ENCODE measurements around the gene NRIP1.

Gene NRIP1

DNA sequence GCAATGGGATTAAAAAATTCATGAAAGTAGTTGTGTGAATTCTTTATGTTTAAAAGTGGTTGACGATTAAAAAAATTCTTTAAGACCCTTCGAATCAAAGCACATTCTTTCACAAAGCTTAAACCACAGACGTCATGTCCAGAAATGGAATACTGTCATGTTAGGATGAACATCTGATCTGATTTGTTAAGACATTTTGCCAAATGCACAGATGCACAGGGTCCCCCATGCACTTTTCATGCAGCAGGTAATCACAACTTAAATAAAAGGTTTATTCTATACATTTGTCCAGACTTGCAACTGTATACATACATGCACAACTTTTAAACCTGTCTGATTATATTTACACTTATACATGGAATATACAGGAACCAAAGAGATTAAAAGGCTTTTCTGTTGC, 103.3 kb downstream of the NRIP1 start:
- no peaks in the 10 kb centered on the region for H3K27me3 ChIP-seq (ENCODE audit: control insufficient read depth in 2 of 2, insufficient read depth in 2 of 2, low read length in 2 of 2)
- H3K4me1 ChIP-seq (ENCODE audit: control insufficient read depth in 2 of 2, insufficient read depth in 2 of 2, low read length in 2 of 2): no peaks in the 10 kb centered on the region
- H3K4me3 ChIP-seq (ENCODE audit: low read length in 2 of 2): no peak overlapping the region
- H3K9me3 ChIP-seq (ENCODE audit: control insufficient read depth in 2 of 2, low read length in 2 of 2): no peaks in the 10 kb centered on the region
- H3K9ac ChIP-seq (ENCODE audit: low read depth in 1 of 2, low read length in 2 of 2): no peak overlapping the region
- peaks cover 5 to 10% of the 10 kb centered on the region in 2 donors for H3K36me3 ChIP-seq (ENCODE audit: control insufficient read depth in 2 of 2, insufficient read depth in 2 of 2, low read length in 2 of 2)
- H3K27ac ChIP-seq (ENCODE audit: low read depth in 2 of 2, low read length in 2 of 2): no peak overlapping the region

DNA sequence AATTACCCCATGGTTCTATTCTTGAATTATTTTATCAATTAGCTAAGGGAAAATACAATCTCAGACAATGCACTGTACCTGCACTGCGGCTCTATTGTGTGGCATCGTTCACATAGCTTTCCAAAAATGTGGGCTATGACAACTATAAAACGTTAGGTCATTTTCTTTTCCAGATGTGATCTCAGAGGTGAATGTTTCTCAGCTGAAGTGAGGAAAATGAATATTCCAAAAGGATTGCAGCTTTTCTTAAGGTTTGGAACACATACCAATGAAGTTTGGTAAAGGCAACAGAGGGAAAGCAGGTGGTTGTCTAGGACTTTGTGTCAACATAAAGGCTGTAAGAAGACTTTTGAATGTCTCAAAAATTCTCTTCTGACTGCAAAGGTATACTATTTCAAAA, 105.5 kb downstream of the NRIP1 start:
- no peaks in the 10 kb centered on the region for H3K4me1 ChIP-seq (ENCODE audit: control insufficient read depth in 2 of 2, insufficient read depth in 2 of 2, low read length in 2 of 2)
- H3K9ac ChIP-seq (ENCODE audit: low read depth in 1 of 2, low read length in 2 of 2): no peak overlapping the region
- H3K4me3 ChIP-seq (ENCODE audit: low read length in 2 of 2): no peak overlapping the region
- H3K27ac ChIP-seq (ENCODE audit: low read depth in 2 of 2, low read length in 2 of 2): no peak overlapping the region
- no peaks in the 10 kb centered on the region for H3K36me3 ChIP-seq (ENCODE audit: control insufficient read depth in 2 of 2, insufficient read depth in 2 of 2, low read length in 2 of 2)
- no peaks in the 10 kb centered on the region for H3K27me3 ChIP-seq (ENCODE audit: control insufficient read depth in 2 of 2, insufficient read depth in 2 of 2, low read length in 2 of 2)
- H3K9me3 ChIP-seq (ENCODE audit: control insufficient read depth in 2 of 2, low read length in 2 of 2): no peaks in the 10 kb centered on the region

DNA sequence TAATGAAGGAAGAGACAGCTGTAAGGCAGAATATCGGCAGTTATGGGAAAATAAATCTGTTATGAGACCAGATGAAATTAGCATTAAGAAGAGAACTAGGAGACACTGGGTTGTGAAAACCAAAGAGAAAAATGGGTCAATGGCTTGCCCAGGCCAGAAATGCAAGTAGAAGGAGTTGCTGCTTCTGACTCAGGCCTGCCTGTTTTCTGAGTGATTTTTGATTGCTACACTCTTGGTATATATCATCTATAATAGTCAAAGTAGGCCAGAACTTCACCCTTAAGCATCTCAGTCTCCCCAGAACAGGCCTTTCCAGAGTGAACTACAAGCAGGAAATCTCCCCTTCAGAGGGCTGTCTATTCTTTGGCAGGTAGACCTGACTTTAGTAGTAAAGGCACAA, 107.0 kb downstream of the NRIP1 start:
- Histone ChIP-seq H3K9me3 (ENCODE audit: control insufficient read depth in 2 of 2, low read length in 2 of 2) (no peaks in the 10 kb centered on the region), H3K36me3 (ENCODE audit: control insufficient read depth in 2 of 2, insufficient read depth in 2 of 2, low read length in 2 of 2) (no peaks in the 10 kb centered on the region), H3K4me1 (ENCODE audit: control insufficient read depth in 2 of 2, insufficient read depth in 2 of 2, low read length in 2 of 2) (no peaks in the 10 kb centered on the region), H3K27me3 (ENCODE audit: control insufficient read depth in 2 of 2, insufficient read depth in 2 of 2, low read length in 2 of 2) (no peaks in the 10 kb centered on the region), H3K27ac (ENCODE audit: low read depth in 2 of 2, low read length in 2 of 2) (no peak overlapping the region), H3K9ac (ENCODE audit: low read depth in 1 of 2, low read length in 2 of 2) (no peak overlapping the region), H3K4me3 (ENCODE audit: low read length in 2 of 2) (no peak overlapping the region)

DNA sequence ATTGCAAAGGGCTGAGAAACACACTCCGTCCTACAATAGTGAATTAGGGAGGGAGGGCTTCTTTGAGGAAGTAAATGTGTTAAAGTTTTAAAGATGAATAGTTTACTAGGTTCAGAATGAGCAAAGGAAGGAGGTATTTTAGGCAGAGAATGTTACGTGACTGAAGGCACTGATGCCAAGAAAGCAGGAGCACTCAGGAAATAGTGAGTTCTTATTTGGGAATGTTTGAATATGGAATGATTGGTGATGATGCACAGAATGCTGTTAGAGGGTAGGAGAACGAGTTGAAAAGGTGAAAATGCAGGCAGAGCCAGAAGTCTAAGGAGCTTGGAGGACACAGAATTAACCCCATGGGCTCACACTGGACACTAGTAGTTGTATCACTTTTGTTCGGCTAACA, 108.0 kb downstream of the NRIP1 start:
- H3K4me3 ChIP-seq (ENCODE audit: low read length in 2 of 2): no peak overlapping the region
- H3K36me3 ChIP-seq (ENCODE audit: control insufficient read depth in 2 of 2, insufficient read depth in 2 of 2, low read length in 2 of 2): no peaks in the 10 kb centered on the region
- no peaks in the 10 kb centered on the region for H3K4me1 ChIP-seq (ENCODE audit: control insufficient read depth in 2 of 2, insufficient read depth in 2 of 2, low read length in 2 of 2)
- no peak overlapping the region for H3K27ac ChIP-seq (ENCODE audit: low read depth in 2 of 2, low read length in 2 of 2)
- H3K9me3 ChIP-seq (ENCODE audit: control insufficient read depth in 2 of 2, low read length in 2 of 2): no peaks in the 10 kb centered on the region
- no peaks in the 10 kb centered on the region for H3K27me3 ChIP-seq (ENCODE audit: control insufficient read depth in 2 of 2, insufficient read depth in 2 of 2, low read length in 2 of 2)
- no peak overlapping the region for H3K9ac ChIP-seq (ENCODE audit: low read depth in 1 of 2, low read length in 2 of 2)

DNA sequence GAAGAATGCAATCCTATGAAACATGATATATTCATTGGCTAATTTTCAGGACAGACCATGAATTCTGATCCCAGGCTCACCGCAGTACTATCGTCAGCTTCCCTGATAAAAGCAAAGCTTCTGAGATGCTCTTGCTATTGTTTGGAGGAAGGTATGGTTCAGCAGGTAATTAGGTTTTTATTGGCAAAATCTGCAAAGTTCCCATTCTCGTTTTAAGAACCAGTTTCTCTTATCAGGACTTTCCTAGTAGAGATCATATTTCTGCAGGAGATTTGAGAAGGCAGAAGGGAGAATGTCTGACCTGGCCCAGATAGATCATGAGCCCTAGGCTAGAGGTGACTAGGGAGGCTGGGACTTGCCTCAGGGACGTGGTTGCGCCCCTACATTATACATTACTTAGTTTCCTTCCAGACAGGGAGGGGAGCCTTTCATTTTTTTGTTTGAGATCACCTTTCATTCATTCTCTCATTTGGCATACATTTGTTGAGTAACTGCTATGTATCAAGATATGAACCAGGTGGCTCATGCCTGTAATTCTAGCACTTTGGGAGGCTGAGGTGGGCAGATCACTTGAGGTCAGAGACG, 108.8 kb downstream of the NRIP1 start:
- Histone ChIP-seq H3K9me3 (ENCODE audit: control insufficient read depth in 2 of 2, low read length in 2 of 2) (no peaks in the 10 kb centered on the region), H3K9ac (ENCODE audit: low read depth in 1 of 2, low read length in 2 of 2) (no peak overlapping the region), H3K27me3 (ENCODE audit: control insufficient read depth in 2 of 2, insufficient read depth in 2 of 2, low read length in 2 of 2) (no peaks in the 10 kb centered on the region), H3K4me3 (ENCODE audit: low read length in 2 of 2) (no peak overlapping the region), H3K4me1 (ENCODE audit: control insufficient read depth in 2 of 2, insufficient read depth in 2 of 2, low read length in 2 of 2) (no peaks in the 10 kb centered on the region), H3K27ac (ENCODE audit: low read depth in 2 of 2, low read length in 2 of 2) (no peak overlapping the region), H3K36me3 (ENCODE audit: control insufficient read depth in 2 of 2, insufficient read depth in 2 of 2, low read length in 2 of 2) (no peaks in the 10 kb centered on the region)

DNA sequence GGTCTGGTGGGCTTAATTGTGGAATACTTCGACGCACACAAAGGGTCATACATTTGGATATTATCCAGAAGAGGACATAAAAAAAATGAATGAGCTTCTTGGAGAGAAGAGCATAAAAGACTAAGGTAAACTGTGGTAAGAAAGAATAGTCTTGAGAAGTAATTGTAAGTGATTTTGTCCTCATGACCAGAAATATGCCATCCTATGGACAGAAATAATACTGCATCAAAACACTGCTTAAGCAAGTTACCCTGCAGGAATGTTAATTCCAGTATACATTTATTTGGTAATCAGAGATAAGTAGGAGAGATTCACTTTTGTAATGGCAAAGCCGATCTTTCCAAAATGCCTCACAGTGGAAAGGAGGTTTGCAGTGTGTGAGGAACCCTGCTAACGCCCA, 111.9 kb downstream of the NRIP1 start:
- no peaks in the 10 kb centered on the region for H3K9me3 ChIP-seq (ENCODE audit: control insufficient read depth in 2 of 2, low read length in 2 of 2)
- H3K27me3 ChIP-seq (ENCODE audit: control insufficient read depth in 2 of 2, insufficient read depth in 2 of 2, low read length in 2 of 2): no peaks in the 10 kb centered on the region
- H3K27ac ChIP-seq (ENCODE audit: low read depth in 2 of 2, low read length in 2 of 2): no peak overlapping the region
- no peak overlapping the region for H3K4me3 ChIP-seq (ENCODE audit: low read length in 2 of 2)
- no peaks in the 10 kb centered on the region for H3K4me1 ChIP-seq (ENCODE audit: control insufficient read depth in 2 of 2, insufficient read depth in 2 of 2, low read length in 2 of 2)
- no peaks in the 10 kb centered on the region for H3K36me3 ChIP-seq (ENCODE audit: control insufficient read depth in 2 of 2, insufficient read depth in 2 of 2, low read length in 2 of 2)
- H3K9ac ChIP-seq (ENCODE audit: low read depth in 1 of 2, low read length in 2 of 2): no peak overlapping the region

GRCh38 chr21:14949603-14950002, 115.2 kb downstream of the NRIP1 start:
- Histone ChIP-seq H3K36me3 (ENCODE audit: control insufficient read depth in 2 of 2, insufficient read depth in 2 of 2, low read length in 2 of 2) (no peaks in the 10 kb centered on the region), H3K9me3 (ENCODE audit: control insufficient read depth in 2 of 2, low read length in 2 of 2) (peaks cover 0 to 2% of the 10 kb centered on the region in 2 donors), H3K27me3 (ENCODE audit: control insufficient read depth in 2 of 2, insufficient read depth in 2 of 2, low read length in 2 of 2) (no peaks in the 10 kb centered on the region), H3K4me3 (ENCODE audit: low read length in 2 of 2) (no peak overlapping the region), H3K9ac (ENCODE audit: low read depth in 1 of 2, low read length in 2 of 2) (no peak overlapping the region), H3K4me1 (ENCODE audit: control insufficient read depth in 2 of 2, insufficient read depth in 2 of 2, low read length in 2 of 2) (peaks cover 0 to 2% of the 10 kb centered on the region in 2 donors), H3K27ac (ENCODE audit: low read depth in 2 of 2, low read length in 2 of 2) (no peak overlapping the region)

DNA sequence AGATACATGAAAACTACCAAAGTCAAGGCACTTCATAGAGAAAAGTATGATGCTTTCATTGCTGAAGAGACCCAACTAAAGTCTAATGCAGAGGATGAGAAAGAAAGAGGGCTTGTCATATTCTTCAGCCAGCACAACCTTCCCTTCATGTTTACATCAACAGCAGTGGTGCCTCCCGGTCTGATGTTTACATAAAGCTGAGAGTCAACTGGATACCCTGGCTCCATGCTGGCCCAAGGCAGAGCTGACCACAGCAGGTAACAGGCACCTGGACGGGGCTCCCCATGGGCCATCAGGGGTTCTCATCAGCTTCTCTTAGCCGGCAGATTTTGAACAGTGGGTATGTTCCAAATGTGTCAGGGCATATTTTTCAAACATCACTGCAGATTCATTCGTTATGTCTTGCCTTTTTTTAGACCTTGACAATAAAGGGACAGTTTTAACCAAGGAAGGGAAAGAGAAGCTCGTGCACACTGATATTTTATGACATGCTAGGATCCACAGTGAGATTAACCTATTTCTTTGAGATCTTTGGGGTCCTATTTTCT, 117.1 kb downstream of the NRIP1 start:
- Histone ChIP-seq H3K27me3 (ENCODE audit: control insufficient read depth in 2 of 2, insufficient read depth in 2 of 2, low read length in 2 of 2) (no peaks in the 10 kb centered on the region), H3K9ac (ENCODE audit: low read depth in 1 of 2, low read length in 2 of 2) (no peak overlapping the region), H3K36me3 (ENCODE audit: control insufficient read depth in 2 of 2, insufficient read depth in 2 of 2, low read length in 2 of 2) (no peaks in the 10 kb centered on the region), H3K4me1 (ENCODE audit: control insufficient read depth in 2 of 2, insufficient read depth in 2 of 2, low read length in 2 of 2) (peaks cover 0 to 2% of the 10 kb centered on the region in 2 donors), H3K4me3 (ENCODE audit: low read length in 2 of 2) (no peak overlapping the region), H3K27ac (ENCODE audit: low read depth in 2 of 2, low read length in 2 of 2) (no peak overlapping the region), H3K9me3 (ENCODE audit: control insufficient read depth in 2 of 2, low read length in 2 of 2) (peaks cover 0 to 2% of the 10 kb centered on the region in 2 donors)

DNA sequence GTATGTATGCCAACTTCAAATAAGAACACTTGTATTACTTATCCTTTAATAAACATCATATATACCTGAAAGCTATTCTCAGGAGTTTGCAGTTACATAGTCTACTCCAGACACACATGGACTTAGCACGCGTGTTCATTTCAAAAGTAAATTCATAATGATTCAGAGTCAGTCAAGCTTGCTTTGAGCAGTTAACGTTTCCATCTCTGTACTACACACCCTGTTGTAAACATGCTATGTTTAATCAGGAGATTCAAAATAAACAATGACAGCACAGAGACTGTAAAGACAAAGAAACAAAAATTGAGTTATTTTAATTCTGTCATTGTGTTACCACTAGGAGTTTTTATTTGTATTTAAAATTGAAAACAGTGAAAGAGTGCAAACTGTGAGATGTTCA, 119.6 kb downstream of the NRIP1 start:
- Histone ChIP-seq H3K27ac (ENCODE audit: low read depth in 2 of 2, low read length in 2 of 2) (no peak overlapping the region), H3K4me3 (ENCODE audit: low read length in 2 of 2) (no peak overlapping the region), H3K36me3 (ENCODE audit: control insufficient read depth in 2 of 2, insufficient read depth in 2 of 2, low read length in 2 of 2) (no peaks in the 10 kb centered on the region), H3K4me1 (ENCODE audit: control insufficient read depth in 2 of 2, insufficient read depth in 2 of 2, low read length in 2 of 2) (peaks cover 0 to 2% of the 10 kb centered on the region in 2 donors), H3K9me3 (ENCODE audit: control insufficient read depth in 2 of 2, low read length in 2 of 2) (peaks cover 0 to 2% of the 10 kb centered on the region in 2 donors), H3K27me3 (ENCODE audit: control insufficient read depth in 2 of 2, insufficient read depth in 2 of 2, low read length in 2 of 2) (no peaks in the 10 kb centered on the region), H3K9ac (ENCODE audit: low read depth in 1 of 2, low read length in 2 of 2) (no peak overlapping the region)

DNA sequence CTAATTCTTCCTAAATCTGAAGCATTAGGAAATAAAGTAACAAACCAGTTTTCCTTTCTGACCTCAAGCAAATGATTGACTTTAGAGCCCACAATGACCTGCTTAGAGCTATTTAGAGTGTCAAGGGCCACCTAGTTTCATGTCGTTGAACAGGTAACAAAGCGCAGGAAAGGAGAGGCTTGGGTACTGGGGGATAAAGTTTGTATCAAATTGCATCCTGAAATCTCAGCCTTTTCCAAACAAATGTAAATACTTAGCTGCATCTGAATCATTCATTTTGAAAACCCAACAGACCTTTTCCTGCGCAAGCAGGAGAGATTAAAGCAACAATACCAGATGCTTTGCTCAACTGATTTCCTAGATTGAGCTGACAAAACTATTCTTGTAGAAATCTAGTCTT, 121.2 kb downstream of the NRIP1 start:
- Histone ChIP-seq H3K27me3 (ENCODE audit: control insufficient read depth in 2 of 2, insufficient read depth in 2 of 2, low read length in 2 of 2) (no peaks in the 10 kb centered on the region), H3K9me3 (ENCODE audit: control insufficient read depth in 2 of 2, low read length in 2 of 2) (peaks cover 0 to 2% of the 10 kb centered on the region in 2 donors), H3K9ac (ENCODE audit: low read depth in 1 of 2, low read length in 2 of 2) (no peak overlapping the region), H3K4me3 (ENCODE audit: low read length in 2 of 2) (no peak overlapping the region), H3K27ac (ENCODE audit: low read depth in 2 of 2, low read length in 2 of 2) (no peak overlapping the region), H3K36me3 (ENCODE audit: control insufficient read depth in 2 of 2, insufficient read depth in 2 of 2, low read length in 2 of 2) (no peaks in the 10 kb centered on the region), H3K4me1 (ENCODE audit: control insufficient read depth in 2 of 2, insufficient read depth in 2 of 2, low read length in 2 of 2) (peaks cover 0 to 2% of the 10 kb centered on the region in 2 donors)

Data from mucosa of rectum (tissue), 2 donors.